ENCODE results near the gene AMBN.

GRCh38 chr4:70603856-70604255 lies 11.8 kb downstream of the AMBN start:
- TF ChIP-seq EZH2 (IDR thresholded peaks at IDR 0.05; ENCODE audit: borderline replicate concordance, low read depth, low read length, severe bottlenecking) (no peak), POLR2A (IDR thresholded peaks at IDR 0.05; ENCODE audit: low read depth, low read length) (no peak), CTCF (IDR thresholded peaks at IDR 0.05; ENCODE audit: extremely low read depth in 1 of 2, insufficient read depth in 1 of 2, low read depth in 1 of 2, low read length in 2 of 2) (no peak), JUN (IDR thresholded peaks at IDR 0.05; ENCODE audit: borderline replicate concordance, insufficient read depth, insufficient read length, low read depth) (no peak), POLR2AphosphoS5 (IDR thresholded peaks at IDR 0.05; ENCODE audit: insufficient read depth, low read depth, low read length) (no peak), MAX (IDR thresholded peaks at IDR 0.05; ENCODE audit: insufficient read depth, insufficient read length) (no peak), MYC (IDR thresholded peaks at IDR 0.05; ENCODE audit: low read depth, low read length) (no peak), FOS (IDR thresholded peaks at IDR 0.05; ENCODE audit: borderline replicate concordance, insufficient read depth, low read length) (no peak)
